ENCODE measurements around the gene BEST2.

- TF ChIP-seq ZFP3 (CRISPR knock-in tag; IDR thresholded peaks at IDR 0.05): no peak
- TF ChIP-seq ISL1 (CRISPR knock-in tag; IDR thresholded peaks at IDR 0.05): no peak
- no peak for TF ChIP-seq CREB5 (CRISPR knock-in tag; IDR thresholded peaks at IDR 0.05; ENCODE audit: low read depth)
- no peak for TF ChIP-seq ZFP30 (CRISPR knock-in tag; IDR thresholded peaks at IDR 0.05)
- TF ChIP-seq GLIS3 (CRISPR knock-in tag; IDR thresholded peaks at IDR 0.05): no peak
- no peak for TF ChIP-seq ESRRG (CRISPR knock-in tag; IDR thresholded peaks at IDR 0.05)
- no peak for TF ChIP-seq POU6F1 (CRISPR knock-in tag; IDR thresholded peaks at IDR 0.05; ENCODE audit: borderline replicate concordance, low read depth)
- TF ChIP-seq TSHZ2 (CRISPR knock-in tag; IDR thresholded peaks at IDR 0.05): no peak
Measured at GRCh38 chr19:12731337-12731736, 20.3 kb upstream of the BEST2 start.
